A673 (cell line): ENCODE data around the gene IL1RAPL1.

Experiments used
- CTCF ChIP-seq: fragments of 300-800, 200-600 bp; sonication (generic); conservative IDR thresholded peaks from 2 replicates; pipeline ENCODE4 v1.5.1; 2017; ENCODE audit warnings: low read depth, mild to moderate bottlenecking, antibody characterized with exemption, low read length, moderate library complexity, mixed read lengths
- EZH2 ChIP-seq: fragments of 200-600 bp; sonication (generic); IDR thresholded peaks from 2 replicates; pipeline ENCODE4 v1.6.1; 2017; ENCODE audit warnings: borderline replicate concordance, low read depth, mild to moderate bottlenecking, mixed read lengths, antibody characterized with exemption, low read length; ENCODE audit not compliant: poor library complexity, severe bottlenecking

- TF ChIP-seq CTCF, result no peak
- no peak for TF ChIP-seq EZH2
Measured at GRCh38 chrX:29297171-29297800, 710.0 kb downstream of the IL1RAPL1 start.
